ENCODE data around the gene STARD5. TPM values are rescaled to one million over a fixed set of nuclear protein-coding genes. Genes with fewer than 3 reads are reported as not detected.
A peak's percentile ranks its signal among the peaks of the same experiment; 100 is the strongest.

Gene STARD5
- total RNA-seq, 4 donors from 2014 or later: 37.8 to 39.6 (median 38.7) TPM

- DNase-seq: peak in 2 of 3 donors; percentile 37 to 47
- Histone ChIP-seq H3K9me3 (no peaks in the 10 kb centered on the region), H3K36me3 (peaks cover 0 to 27% (median 0%) of the 10 kb centered on the region in 3 donors), H3K4me1 (peaks cover 0 to 19% (median 10%) of the 10 kb centered on the region in 4 donors), H3K4me3 (peak overlapping the region in 1 of 4 donors; percentile 29), H3K27me3 (no peaks in the 10 kb centered on the region), H3K27ac (peak overlapping the region; percentile 28 to 93 (median 72))
- TF ChIP-seq POLR2A (IDR thresholded peaks at IDR 0.05) (no peak), CTCF (IDR thresholded peaks at IDR 0.05) (no peak)
Observed at GRCh38 chr15:81303244-81304225, 20.4 kb downstream of the STARD5 start.

GRCh38 chr15:81302701-81303109, 21.2 kb downstream of the STARD5 start:
- Histone ChIP-seq H3K9me3 (no peaks in the 10 kb centered on the region), H3K36me3 (peaks cover 0 to 26% (median 0%) of the 10 kb centered on the region in 3 donors), H3K27ac (peak overlapping the region; percentile 51 to 93 (median 73)), H3K27me3 (no peaks in the 10 kb centered on the region), H3K4me1 (peaks cover 0 to 19% (median 10%) of the 10 kb centered on the region in 4 donors), H3K4me3 (peak overlapping the region in 1 of 4 donors; percentile 29)
- TF ChIP-seq POLR2A (IDR thresholded peaks at IDR 0.05): no peak
- no peak for TF ChIP-seq CTCF (IDR thresholded peaks at IDR 0.05)
- DNase-seq: peak in 2 of 3 donors; percentile 46 to 57

- Histone ChIP-seq H3K27me3 (no peaks in the 10 kb centered on the region), H3K36me3 (peaks cover 0 to 18% (median 0%) of the 10 kb centered on the region in 3 donors), H3K9me3 (no peaks in the 10 kb centered on the region), H3K27ac (peak overlapping the region; percentile 51 to 93 (median 73)), H3K4me3 (peak overlapping the region in 3 of 4 donors; percentile 7 to 64 (median 14)), H3K4me1 (peaks cover 0 to 19% (median 10%) of the 10 kb centered on the region in 4 donors)
- peak; percentile 15 to 87 (median 83) for DNase-seq
- no peak for TF ChIP-seq POLR2A (IDR thresholded peaks at IDR 0.05)
- no peak for TF ChIP-seq CTCF (IDR thresholded peaks at IDR 0.05)
Observed at GRCh38 chr15:81301815-81302399, 22.0 kb downstream of the STARD5 start.

- Histone ChIP-seq H3K4me1 (peaks cover 0 to 21% (median 11%) of the 10 kb centered on the region in 4 donors), H3K36me3 (peaks cover 0 to 13% (median 0%) of the 10 kb centered on the region in 3 donors), H3K4me3 (peak overlapping the region in 3 of 4 donors; percentile 14 to 64 (median 47)), H3K27me3 (no peaks in the 10 kb centered on the region), H3K27ac (peak overlapping the region in 3 of 4 donors; percentile 27 to 93 (median 93)), H3K9me3 (no peaks in the 10 kb centered on the region)
- no peak for TF ChIP-seq POLR2A (IDR thresholded peaks at IDR 0.05)
- TF ChIP-seq CTCF (IDR thresholded peaks at IDR 0.05): no peak
- DNase-seq: peak; percentile 12 to 45 (median 20)
Observed at GRCh38 chr15:81301385-81301784, 22.6 kb downstream of the STARD5 start.

GRCh38 chr15:81299630-81300273, 24.2 kb downstream of the STARD5 start:
- no peak for TF ChIP-seq CTCF (IDR thresholded peaks at IDR 0.05)
- TF ChIP-seq POLR2A (IDR thresholded peaks at IDR 0.05): no peak
- Histone ChIP-seq H3K27me3 (no peaks in the 10 kb centered on the region), H3K27ac (peak overlapping the region; percentile 14 to 93 (median 88))

More at GRCh38 chr15:81299630-81300273, 24.2 kb downstream of the STARD5 start:
- Histone ChIP-seq H3K9me3 (no peaks in the 10 kb centered on the region), H3K4me3 (peak overlapping the region; percentile 36 to 64 (median 48)), H3K4me1 (peaks cover 0 to 37% (median 16%) of the 10 kb centered on the region in 4 donors), H3K36me3 (peaks cover 0 to 3% (median 0%) of the 10 kb centered on the region in 3 donors)
- DNase-seq: peak in 2 of 3 donors; percentile 46 to 50

All from Peyer's patch (tissue), 4 donors.